WTC11 (cell line): ENCODE data around the gene SYNJ2. TPM values are rescaled to one million over a fixed set of nuclear protein-coding genes. Genes with fewer than 3 reads are reported as not detected.

ENCODE experiments used
- ATAC-seq: fragments of 200-7000 bp; cut with Tn5 transposase; 2 replicates; pipeline ENCODE4 v1.10.0; 2021; ENCODE audit warnings: mild to moderate bottlenecking, moderate library complexity
- CTCF ChIA-PET: fragments of 300-600 bp; sonication (Branson Sonifier 250); formaldehyde crosslinking; loops from one replicate; lab custom pipeline; 2021; ENCODE audit warnings: antibody characterized with exemption; lab: Charles Lee
- POLR2A ChIA-PET: fragments of 350-600 bp; sonication (Branson Sonifier 250); formaldehyde crosslinking; loops from one replicate; lab custom pipeline; 2021; ENCODE audit warnings: antibody characterized with exemption; lab: Charles Lee
- DNase-seq: peaks from one replicate; pipeline ENCODE4 v3.0.0; 2021; ENCODE audit warnings: low spot score
- H3K27ac Mint-ChIP-seq: 2 replicates; pipeline ENCODE4 v1.8.0; 2021; ENCODE audit warnings: mixed read lengths
- H3K27me3 Mint-ChIP-seq: 2 replicates; pipeline ENCODE4 v1.8.0; 2021; ENCODE audit warnings: low read depth, mild to moderate bottlenecking, moderate library complexity, mixed read lengths
- H3K36me3 Mint-ChIP-seq: 2 replicates; pipeline ENCODE4 v1.8.0; 2021; ENCODE audit warnings: mixed read lengths
- H3K4me1 Mint-ChIP-seq: 2 replicates; pipeline ENCODE4 v1.8.0; 2022; ENCODE audit warnings: mixed read lengths
- H3K4me3 Mint-ChIP-seq: 2 replicates; pipeline ENCODE4 v1.8.0; 2021; ENCODE audit warnings: mild to moderate bottlenecking, moderate library complexity, mixed read lengths
- H3K9me3 Mint-ChIP-seq: 2 replicates; pipeline ENCODE4 v1.8.0; 2021; ENCODE audit warnings: mixed read lengths
- ATF1 ChIP-seq: sonication (generic); formaldehyde crosslinking; IDR thresholded peaks from 2 replicates; pipeline ENCODE4 v1.8.1; 2023; ENCODE audit warnings: mild to moderate bottlenecking, moderate library complexity, missing genetic modification reagents
- CBFB ChIP-seq: sonication (generic); formaldehyde crosslinking; IDR thresholded peaks from 2 replicates; pipeline ENCODE4 v1.8.1; 2022; ENCODE audit warnings: mild to moderate bottlenecking, low read depth, missing genetic modification reagents
- E2F4 ChIP-seq: sonication (generic); formaldehyde crosslinking; IDR thresholded peaks from 2 replicates; pipeline ENCODE4 v1.8.1; 2022; ENCODE audit warnings: low read depth, mild to moderate bottlenecking, moderate library complexity, missing genetic modification reagents, borderline replicate concordance
- ELF4 ChIP-seq: sonication (generic); formaldehyde crosslinking; IDR thresholded peaks from 2 replicates; pipeline ENCODE4 v1.8.1; 2022; ENCODE audit warnings: low read depth, mild to moderate bottlenecking, moderate library complexity, missing genetic modification reagents
- ESRRA ChIP-seq: sonication (generic); formaldehyde crosslinking; IDR thresholded peaks from 2 replicates; pipeline ENCODE4 v1.8.1; 2022; ENCODE audit warnings: mild to moderate bottlenecking, missing genetic modification reagents, borderline replicate concordance
- GTF2I ChIP-seq: fragments of 250-450 bp; sonication (Bioruptor Pico); conservative IDR thresholded peaks from 2 replicates; pipeline ENCODE4 v1.4.0; 2021; ENCODE audit warnings: mild to moderate bottlenecking
- JUN ChIP-seq: sonication (generic); formaldehyde crosslinking; IDR thresholded peaks from 2 replicates; pipeline ENCODE4 v1.8.0; 2023; ENCODE audit warnings: mild to moderate bottlenecking, missing genetic modification reagents
- KAT7 ChIP-seq: sonication (generic); formaldehyde crosslinking; IDR thresholded peaks from 2 replicates; pipeline ENCODE4 v1.8.1; 2023; ENCODE audit warnings: missing genetic modification reagents, mild to moderate bottlenecking, borderline replicate concordance
- MAX ChIP-seq: sonication (generic); formaldehyde crosslinking; IDR thresholded peaks from 2 replicates; pipeline ENCODE4 v1.8.0; 2022; ENCODE audit warnings: mild to moderate bottlenecking, missing genetic modification reagents
- NFYB ChIP-seq: sonication (generic); formaldehyde crosslinking; conservative IDR thresholded peaks from 2 replicates; pipeline ENCODE4 v1.8.0; 2022; ENCODE audit warnings: low read depth, missing genetic modification reagents
- NR1H2 ChIP-seq: sonication (generic); formaldehyde crosslinking; IDR thresholded peaks from 2 replicates; pipeline ENCODE4 v1.9.0; 2021; ENCODE audit warnings: mild to moderate bottlenecking, moderate library complexity, missing genetic modification reagents
- SP1 ChIP-seq: sonication (generic); formaldehyde crosslinking; conservative IDR thresholded peaks from 2 replicates; pipeline ENCODE4 v1.8.1; 2022; ENCODE audit warnings: missing genetic modification reagents
- ZNF138 ChIP-seq: sonication (generic); formaldehyde crosslinking; conservative IDR thresholded peaks from 2 replicates; pipeline ENCODE4 v1.8.1; 2022; ENCODE audit warnings: mild to moderate bottlenecking, moderate library complexity, missing genetic modification reagents
- ZNF232 ChIP-seq: sonication (generic); formaldehyde crosslinking; IDR thresholded peaks from 2 replicates; pipeline ENCODE4 v1.8.0; 2022; ENCODE audit warnings: mild to moderate bottlenecking, missing genetic modification reagents
- ZNF416 ChIP-seq: fragments of 250-450 bp; sonication (Bioruptor Pico); IDR thresholded peaks from 2 replicates; pipeline ENCODE4 v1.9.0; 2021; ENCODE audit warnings: mild to moderate bottlenecking, inconsistent platforms
- ZNF425 ChIP-seq: fragments of 250-450 bp; sonication (Bioruptor Pico); conservative IDR thresholded peaks from 2 replicates; pipeline ENCODE4 v1.9.0; 2021; ENCODE audit warnings: mild to moderate bottlenecking
- total RNA-seq: library from RNA; stranded (reverse); gene quantifications from 3 replicates; pipeline ENCODE4 v1.2.3, GENCODE V29; 2021
- TF ChIP-seq, protein P1 (sequence below): fragments of 250-450 bp; sonication (Bioruptor Pico); IDR thresholded peaks from 2 replicates; pipeline ENCODE4 v1.8.0; 2021; ENCODE audit warnings: mild to moderate bottlenecking
- TF ChIP-seq, protein P2 (sequence below): fragments of 250-450 bp; sonication (Bioruptor Pico); IDR thresholded peaks from 2 replicates; pipeline ENCODE4 v1.9.0; 2021; ENCODE audit warnings: mild to moderate bottlenecking, borderline replicate concordance
- TF ChIP-seq, protein P3 (sequence below): fragments of 250-450 bp; sonication (Bioruptor Pico); IDR thresholded peaks from 2 replicates; pipeline ENCODE4 v2.1.2; 2022; ENCODE audit warnings: mild to moderate bottlenecking, moderate library complexity

SYNJ2 gene
- total RNA-seq, 1 experiment from 2014 or later = 15.3 TPM

DNA sequence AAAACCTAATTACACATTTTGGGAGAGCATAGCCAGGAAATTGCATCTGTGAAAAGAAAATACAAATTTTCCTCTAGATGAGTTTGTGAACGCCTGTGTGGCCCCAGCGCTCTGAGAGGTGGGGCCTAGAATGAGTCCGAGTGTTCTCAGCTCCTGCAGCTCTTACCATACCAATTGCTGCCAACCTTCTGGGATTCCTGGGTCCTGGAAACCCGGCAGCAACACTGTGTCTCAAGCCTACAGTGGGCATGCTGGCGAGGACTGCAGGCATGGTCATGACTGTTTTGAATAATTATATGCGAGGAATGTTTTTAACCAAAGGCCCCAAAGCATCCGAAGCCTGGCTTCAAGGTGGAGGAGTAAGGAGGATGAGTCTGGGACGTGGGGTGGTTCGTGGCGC is 96.0 kb downstream of the SYNJ2 start (continued):
- TF ChIP-seq ZNF425 = no peak

DNA sequence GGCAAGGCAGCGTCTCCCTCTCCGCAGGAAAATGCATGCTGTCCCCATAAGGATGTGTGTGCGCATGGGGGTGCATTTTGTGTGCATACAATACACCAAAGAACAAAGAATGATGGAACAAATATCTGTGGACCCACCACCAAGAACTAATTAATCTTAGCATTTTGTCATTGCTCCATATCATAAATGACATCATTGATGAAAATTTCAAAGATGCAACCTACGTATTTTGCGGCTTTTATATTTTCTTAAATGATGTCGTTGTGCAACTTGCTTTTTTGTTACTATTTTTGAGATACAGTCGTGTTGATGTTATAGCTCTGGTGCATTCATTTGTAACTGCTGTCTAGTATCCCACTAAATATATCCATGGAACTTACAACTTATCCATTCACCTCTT is 96.7 kb downstream of the SYNJ2 start:
- DNase-seq = no peak
- ATAC-seq = no peak
- no peak overlapping the region for H3K4me3 Mint-ChIP-seq
- H3K36me3 Mint-ChIP-seq = peaks cover 32% of the 10 kb centered on the region
- ChIA-PET POLR2A (no interaction called here), CTCF (no interaction called here)
- H3K4me1 Mint-ChIP-seq = no peaks in the 10 kb centered on the region
- H3K27me3 Mint-ChIP-seq = no peaks in the 10 kb centered on the region
- TF ChIP-seq NR1H2 (no peak), ZNF138 (no peak), E2F4 (CRISPR knock-in tag) (no peak), KAT7 (CRISPR knock-in tag) (no peak), ZNF232 (no peak), GTF2I (no peak)
- H3K27ac Mint-ChIP-seq = no peak overlapping the region
- H3K9me3 Mint-ChIP-seq = no peaks in the 10 kb centered on the region

DNA sequence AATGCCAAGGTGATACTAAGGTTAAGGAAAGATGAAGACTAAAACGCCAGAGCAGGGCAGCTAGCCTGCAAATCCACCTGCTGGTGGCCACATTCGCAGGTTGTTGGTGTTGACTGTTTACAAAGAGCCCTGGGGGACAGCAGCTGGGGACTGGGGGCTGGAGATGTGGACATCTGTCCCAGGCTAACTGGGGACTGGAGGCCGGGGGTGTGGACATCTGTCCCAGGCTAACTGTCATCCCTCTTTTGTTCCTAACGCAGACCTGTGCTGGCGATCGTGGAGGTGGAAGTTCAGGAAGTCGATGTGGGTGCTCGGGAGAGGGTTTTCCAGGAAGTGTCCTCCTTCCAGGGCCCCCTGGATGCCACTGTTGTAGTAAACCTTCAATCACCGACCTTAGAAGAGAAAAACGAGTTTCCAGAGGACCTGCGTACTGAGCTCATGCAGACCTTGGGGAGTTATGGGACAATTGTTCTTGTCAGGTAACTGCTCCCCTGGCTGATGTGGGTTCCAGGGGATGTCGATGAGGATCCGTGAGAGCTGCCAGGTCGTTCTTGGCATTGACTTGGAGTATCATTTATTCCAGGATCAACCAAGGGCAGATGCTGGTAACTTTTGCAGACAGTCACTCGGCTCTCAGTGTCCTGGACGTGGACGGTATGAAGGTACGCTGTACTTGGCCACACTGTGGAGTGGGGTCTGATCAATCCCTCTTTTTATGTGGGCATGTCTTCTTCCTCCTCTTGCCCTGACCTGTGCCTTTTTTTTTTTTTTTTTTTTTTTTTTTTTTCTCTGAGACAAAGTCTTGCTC is 99.4 kb downstream of the SYNJ2 start:
- TF ChIP-seq, protein P1, sequence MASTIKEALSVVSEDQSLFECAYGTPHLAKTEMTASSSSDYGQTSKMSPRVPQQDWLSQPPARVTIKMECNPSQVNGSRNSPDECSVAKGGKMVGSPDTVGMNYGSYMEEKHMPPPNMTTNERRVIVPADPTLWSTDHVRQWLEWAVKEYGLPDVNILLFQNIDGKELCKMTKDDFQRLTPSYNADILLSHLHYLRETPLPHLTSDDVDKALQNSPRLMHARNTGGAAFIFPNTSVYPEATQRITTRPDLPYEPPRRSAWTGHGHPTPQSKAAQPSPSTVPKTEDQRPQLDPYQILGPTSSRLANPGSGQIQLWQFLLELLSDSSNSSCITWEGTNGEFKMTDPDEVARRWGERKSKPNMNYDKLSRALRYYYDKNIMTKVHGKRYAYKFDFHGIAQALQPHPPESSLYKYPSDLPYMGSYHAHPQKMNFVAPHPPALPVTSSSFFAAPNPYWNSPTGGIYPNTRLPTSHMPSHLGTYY (CRISPR knock-in tag) = no peak
- TF ChIP-seq ESRRA (no peak), ATF1 (no peak), NFYB (no peak), ZNF416 (CRISPR knock-in tag) (no peak), MAX (CRISPR knock-in tag) (no peak), JUN (no peak), SP1 (no peak), CBFB (CRISPR knock-in tag) (no peak), ZNF232 (no peak), ZNF425 (no peak), ELF4 (CRISPR knock-in tag) (no peak)
- TF ChIP-seq, protein P2, sequence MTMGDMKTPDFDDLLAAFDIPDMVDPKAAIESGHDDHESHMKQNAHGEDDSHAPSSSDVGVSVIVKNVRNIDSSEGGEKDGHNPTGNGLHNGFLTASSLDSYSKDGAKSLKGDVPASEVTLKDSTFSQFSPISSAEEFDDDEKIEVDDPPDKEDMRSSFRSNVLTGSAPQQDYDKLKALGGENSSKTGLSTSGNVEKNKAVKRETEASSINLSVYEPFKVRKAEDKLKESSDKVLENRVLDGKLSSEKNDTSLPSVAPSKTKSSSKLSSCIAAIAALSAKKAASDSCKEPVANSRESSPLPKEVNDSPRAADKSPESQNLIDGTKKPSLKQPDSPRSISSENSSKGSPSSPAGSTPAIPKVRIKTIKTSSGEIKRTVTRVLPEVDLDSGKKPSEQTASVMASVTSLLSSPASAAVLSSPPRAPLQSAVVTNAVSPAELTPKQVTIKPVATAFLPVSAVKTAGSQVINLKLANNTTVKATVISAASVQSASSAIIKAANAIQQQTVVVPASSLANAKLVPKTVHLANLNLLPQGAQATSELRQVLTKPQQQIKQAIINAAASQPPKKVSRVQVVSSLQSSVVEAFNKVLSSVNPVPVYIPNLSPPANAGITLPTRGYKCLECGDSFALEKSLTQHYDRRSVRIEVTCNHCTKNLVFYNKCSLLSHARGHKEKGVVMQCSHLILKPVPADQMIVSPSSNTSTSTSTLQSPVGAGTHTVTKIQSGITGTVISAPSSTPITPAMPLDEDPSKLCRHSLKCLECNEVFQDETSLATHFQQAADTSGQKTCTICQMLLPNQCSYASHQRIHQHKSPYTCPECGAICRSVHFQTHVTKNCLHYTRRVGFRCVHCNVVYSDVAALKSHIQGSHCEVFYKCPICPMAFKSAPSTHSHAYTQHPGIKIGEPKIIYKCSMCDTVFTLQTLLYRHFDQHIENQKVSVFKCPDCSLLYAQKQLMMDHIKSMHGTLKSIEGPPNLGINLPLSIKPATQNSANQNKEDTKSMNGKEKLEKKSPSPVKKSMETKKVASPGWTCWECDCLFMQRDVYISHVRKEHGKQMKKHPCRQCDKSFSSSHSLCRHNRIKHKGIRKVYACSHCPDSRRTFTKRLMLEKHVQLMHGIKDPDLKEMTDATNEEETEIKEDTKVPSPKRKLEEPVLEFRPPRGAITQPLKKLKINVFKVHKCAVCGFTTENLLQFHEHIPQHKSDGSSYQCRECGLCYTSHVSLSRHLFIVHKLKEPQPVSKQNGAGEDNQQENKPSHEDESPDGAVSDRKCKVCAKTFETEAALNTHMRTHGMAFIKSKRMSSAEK (CRISPR knock-in tag) = no peak
- TF ChIP-seq, protein P3, sequence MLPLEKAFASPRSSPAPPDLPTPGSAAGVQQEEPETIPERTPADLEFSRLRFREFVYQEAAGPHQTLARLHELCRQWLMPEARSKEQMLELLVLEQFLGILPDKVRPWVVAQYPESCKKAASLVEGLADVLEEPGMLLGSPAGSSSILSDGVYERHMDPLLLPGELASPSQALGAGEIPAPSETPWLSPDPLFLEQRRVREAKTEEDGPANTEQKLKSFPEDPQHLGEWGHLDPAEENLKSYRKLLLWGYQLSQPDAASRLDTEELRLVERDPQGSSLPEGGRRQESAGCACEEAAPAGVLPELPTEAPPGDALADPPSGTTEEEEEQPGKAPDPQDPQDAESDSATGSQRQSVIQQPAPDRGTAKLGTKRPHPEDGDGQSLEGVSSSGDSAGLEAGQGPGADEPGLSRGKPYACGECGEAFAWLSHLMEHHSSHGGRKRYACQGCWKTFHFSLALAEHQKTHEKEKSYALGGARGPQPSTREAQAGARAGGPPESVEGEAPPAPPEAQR (CRISPR knock-in tag) = no peak
- TF ChIP-seq, all 79 proteins: peak for 0

More for the DNA sequence above, 99.4 kb downstream of the SYNJ2 start:
- ATAC-seq = no peak
- CTCF ChIA-PET = interaction anchor here (0.7 to 2.5 kb wide), 3 partner anchors 9 to 124 kb away, joined by 4 to 8 read pairs (median 6); no protein-coding TSS in a partner anchor
- Mint-ChIP-seq H3K4me1 (no peaks in the 10 kb centered on the region), H3K36me3 (peaks cover 33% of the 10 kb centered on the region), H3K27ac (no peak overlapping the region), H3K4me3 (no peak overlapping the region), H3K27me3 (no peaks in the 10 kb centered on the region), H3K9me3 (no peaks in the 10 kb centered on the region)
- no peak for DNase-seq
- POLR2A ChIA-PET = no interaction called here
